EL (cell line): ENCODE measurements around the gene CPEB4.

ENCODE experiments used
- DNase-seq: peaks from one replicate; pipeline ENCODE4 v3.0.0-alpha.2; 2016

CPEB4 gene

GRCh38 chr5:173953528-173954090 is 65.5 kb downstream of the CPEB4 start:
- DNase-seq = peak; percentile 76

GRCh38 chr5:173954671-173955521 is 66.7 kb downstream of the CPEB4 start:
- peak; percentile 74 for DNase-seq

GRCh38 chr5:173960986-173961385 is 72.8 kb downstream of the CPEB4 start:
- DNase-seq = no peak

DNA sequence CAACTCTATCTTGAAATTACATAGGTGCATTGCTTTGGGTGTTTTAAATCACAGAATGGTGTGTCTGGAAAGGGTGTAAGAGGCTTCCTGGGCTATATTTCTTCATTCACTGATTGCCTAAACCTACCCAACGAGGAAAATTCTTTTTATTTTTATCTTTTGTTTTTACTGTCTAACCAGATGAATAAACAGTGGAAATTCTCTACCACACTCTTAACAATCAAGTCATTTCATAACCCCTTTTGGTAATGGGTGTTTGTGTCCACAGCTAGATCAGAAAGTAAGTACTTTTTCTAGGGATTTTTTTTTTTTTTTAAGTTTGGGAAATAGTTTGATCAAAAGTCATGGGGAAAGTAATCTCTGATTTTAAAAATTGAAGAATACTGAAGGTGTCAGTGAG is 73.3 kb downstream of the CPEB4 start:
- DNase-seq = no peak

GRCh38 chr5:173962436-173962972 is 74.4 kb downstream of the CPEB4 start:
- no peak for DNase-seq

DNA sequence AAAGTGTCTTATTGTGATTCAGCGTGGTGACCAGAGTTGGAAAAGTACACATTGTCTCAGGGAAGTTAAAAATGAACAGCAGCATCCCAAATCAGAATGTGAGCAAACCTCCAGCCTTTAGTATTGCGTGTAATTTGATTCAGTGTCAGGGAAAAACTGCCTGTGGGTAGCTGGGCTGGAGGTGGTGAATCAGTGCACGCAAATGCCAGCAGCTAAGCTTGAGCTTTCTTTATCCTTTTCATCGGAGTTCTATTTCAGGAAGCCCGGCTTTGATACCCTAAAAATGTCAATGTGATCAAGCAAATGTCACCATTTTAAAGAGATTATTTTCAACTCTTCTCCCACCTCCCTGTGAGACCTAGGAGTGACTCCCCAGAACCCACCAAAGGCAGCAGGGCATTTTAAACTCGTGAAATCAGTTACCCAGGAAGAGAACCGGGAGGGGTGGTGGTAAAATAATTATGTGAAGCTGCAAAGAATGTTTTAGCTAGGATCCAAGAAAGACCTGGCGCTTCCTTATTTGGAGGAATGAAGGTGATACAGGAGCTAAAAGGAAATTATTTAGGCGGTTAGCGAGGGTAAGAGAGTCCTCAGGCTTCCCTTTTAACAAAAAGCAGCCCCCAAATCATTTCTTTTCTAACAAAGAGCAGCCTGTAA is 75.2 kb downstream of the CPEB4 start:
- DNase-seq = peak; percentile 69

GRCh38 chr5:173963867-173964441 is 75.8 kb downstream of the CPEB4 start:
- DNase-seq = peak; percentile 26

DNA sequence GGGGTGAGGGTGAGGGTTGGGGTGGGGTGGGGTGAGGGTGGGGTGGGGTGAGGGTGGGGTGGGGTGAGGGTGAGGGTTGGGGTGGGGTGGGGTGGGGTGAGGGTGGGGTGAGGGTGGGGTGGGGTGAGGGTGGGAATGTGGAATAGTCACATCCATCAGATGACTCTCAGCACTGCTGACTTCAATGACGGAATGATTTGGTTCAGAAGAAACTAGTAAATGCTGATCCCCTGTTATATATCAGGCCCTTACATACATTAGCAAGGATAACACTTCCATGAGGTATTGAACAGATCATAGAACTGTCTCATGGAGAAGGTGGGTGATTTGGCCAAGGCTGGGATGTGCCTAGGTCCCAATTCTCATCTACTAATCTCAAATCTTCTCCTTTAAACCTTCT is 76.4 kb downstream of the CPEB4 start:
- no peak for DNase-seq

DNA sequence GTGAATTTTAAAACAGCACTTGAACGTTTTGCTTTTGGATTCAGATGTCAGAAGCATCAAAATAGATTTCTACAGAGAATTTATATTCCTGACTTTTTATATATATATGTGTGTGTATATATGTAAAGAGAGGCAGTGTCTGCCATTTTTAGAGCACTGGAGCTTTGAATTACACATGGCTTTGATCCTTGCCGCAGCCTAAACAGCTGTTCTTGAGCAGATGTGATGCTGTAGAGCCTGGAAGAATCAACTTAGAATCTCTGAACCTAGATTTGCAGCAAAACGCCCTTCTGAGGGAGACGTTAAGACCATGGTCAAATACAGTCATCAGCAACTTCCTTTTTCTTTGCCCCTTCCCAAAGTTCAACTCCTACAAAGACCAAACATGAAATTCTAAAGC is 79.1 kb downstream of the CPEB4 start:
- DNase-seq = no peak

DNA sequence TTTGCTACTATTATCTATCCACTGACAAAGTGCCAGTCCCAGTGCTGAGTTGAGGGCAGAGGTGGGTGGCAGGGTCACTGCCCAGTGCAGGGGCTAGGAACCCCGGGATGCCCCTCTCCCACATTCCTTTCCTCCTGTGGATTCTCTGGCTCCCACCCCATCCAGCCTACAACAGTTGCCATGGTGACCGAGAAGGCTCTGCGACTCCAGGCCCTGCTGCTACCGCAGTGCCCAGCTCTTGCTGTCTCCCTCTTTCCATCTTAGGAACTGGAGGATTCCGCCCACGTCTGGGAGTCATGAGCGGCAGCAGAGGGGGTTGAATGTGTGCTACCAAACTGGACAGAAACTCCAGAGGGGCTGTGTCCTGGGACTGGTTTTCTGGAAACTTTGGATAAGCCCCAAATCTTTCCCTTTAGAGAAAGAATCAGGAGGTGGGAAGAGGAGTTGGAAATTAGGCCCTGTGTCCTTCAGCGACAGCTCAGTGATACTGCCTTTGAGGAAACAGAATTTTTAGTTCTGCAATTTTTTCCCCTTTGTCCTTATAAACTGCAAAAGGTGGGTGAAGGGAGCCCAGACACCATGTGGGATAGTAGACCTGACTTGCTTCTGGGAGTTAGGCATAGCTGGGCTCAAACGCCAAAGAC is 80.1 kb downstream of the CPEB4 start:
- DNase-seq = no peak

DNA sequence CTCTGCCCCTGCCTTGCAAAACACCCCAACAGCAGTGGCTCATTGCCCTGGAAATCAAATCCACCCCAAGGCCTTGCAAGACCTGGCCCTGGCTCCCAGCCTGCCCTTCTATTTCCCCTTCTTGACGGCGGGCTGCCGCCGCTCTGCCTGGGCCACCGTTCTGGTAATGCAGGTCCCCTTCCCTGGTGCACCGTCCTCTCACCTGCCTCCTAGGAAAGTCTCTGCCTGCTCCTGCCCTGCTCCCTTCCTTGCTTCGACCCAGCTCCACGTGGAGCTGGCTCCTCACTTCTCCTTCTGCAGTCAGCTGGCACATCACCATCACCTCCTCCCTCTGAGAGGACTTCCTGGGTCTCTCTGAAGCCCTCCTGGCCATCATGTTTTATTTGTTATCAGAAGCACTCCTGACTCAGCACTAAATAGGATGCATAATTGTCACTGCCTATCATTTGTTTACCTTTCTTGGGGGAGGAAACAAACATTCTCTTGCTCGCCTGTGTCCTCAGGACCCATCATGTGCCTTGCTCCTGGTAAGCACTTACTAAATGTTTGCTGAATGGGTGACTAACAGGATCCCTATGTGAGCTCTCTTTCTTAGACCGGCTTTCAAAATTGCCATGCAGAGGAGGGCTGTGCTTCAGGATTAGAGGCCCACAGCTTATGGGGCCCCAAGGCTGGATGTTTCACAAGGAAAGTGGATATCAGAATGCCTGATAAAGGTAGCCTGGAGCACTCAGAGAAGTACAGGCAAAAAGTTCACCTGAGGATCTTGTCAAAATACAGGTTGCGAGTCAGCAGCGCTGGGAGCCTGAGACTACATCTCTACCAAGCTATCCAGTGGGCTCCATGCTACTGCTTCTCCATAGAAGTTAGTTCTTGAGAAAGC is 81.3 kb downstream of the CPEB4 start:
- peak; percentile 59 for DNase-seq

DNA sequence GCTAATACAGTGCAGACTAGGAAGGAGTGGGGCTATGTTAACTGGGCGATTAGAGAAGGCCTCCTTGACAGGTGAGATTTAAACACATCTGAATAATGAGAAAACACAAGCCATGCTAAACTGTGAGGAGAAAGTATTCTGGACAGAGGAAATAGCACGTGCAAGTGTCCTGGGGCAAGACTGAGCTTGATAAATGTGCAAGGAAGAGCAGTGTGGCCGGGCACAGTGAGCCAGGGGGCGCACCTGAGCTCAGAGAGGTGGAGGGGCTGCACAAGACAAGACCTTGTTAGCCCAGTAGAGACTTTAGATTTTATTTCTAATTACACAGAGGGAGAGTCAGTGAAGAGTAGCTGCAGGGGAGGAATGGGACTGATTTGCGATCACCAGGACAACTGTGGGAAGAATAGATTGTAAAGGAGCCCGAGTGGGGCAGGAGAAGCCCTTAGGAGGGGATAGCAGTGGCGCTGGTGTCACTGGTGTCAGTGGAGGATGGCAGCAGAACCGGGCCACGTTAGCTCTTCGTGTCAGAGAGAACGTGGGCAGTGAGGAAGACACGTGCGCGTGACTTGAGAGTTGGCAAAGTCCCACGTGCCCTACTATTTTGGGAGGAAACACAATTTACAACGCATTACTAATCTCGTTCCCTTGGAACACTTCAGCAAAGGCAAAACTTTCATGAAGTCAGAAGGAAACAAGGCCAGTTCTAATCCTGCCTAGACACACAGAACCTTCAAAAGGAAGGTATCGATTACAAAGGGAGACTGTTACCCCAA is 82.9 kb downstream of the CPEB4 start:
- DNase-seq = no peak

- DNase-seq = no peak
Observed at GRCh38 chr5:173971681-173972345, 83.7 kb downstream of the CPEB4 start.

DNA sequence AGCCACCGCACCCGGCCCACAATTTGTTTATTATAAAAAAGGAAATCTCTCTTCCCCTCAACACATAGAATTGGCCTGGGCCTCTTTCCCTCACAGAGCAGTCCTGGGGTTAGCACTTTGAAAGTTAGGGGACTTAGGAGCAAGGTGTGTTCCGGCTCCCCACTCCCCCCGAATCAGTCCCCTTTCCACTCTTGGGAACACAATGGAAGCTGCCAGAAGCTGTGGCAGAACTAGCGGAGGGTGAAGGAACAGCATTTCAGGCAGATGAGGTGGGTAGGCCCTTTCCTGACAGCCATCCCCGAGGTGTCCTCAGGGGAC is 84.4 kb downstream of the CPEB4 start:
- DNase-seq = no peak

- peak; percentile 84 for DNase-seq
Observed at GRCh38 chr5:173972925-173973615, 84.9 kb downstream of the CPEB4 start.

GRCh38 chr5:173973616-173973969 is 85.4 kb downstream of the CPEB4 start:
- no peak for DNase-seq

DNA sequence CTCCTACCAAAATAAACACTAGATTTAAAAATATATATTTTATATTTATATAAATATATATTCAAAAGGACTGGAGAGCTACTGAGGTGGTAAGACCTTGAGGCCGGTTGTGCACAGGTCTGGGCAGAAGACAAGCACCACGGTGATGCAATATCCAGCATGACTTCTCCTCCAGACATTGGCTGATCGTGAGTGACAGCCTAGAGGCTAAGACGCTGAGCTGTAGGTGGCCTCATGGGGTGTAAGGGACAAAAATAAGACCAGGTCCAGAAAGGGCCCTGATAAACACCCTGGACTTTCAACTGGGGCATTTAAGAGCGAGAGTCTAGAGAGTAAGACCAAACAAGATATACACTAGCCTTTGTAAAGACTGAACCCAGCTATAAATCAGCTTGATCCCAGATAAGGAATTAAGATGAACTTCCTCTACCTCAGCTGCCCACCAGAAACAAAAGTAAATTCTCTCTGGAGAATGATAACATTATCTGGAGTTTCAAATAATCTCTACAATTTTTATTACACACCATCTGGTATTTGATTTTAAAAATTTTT is 86.6 kb downstream of the CPEB4 start:
- no peak for DNase-seq

DNA sequence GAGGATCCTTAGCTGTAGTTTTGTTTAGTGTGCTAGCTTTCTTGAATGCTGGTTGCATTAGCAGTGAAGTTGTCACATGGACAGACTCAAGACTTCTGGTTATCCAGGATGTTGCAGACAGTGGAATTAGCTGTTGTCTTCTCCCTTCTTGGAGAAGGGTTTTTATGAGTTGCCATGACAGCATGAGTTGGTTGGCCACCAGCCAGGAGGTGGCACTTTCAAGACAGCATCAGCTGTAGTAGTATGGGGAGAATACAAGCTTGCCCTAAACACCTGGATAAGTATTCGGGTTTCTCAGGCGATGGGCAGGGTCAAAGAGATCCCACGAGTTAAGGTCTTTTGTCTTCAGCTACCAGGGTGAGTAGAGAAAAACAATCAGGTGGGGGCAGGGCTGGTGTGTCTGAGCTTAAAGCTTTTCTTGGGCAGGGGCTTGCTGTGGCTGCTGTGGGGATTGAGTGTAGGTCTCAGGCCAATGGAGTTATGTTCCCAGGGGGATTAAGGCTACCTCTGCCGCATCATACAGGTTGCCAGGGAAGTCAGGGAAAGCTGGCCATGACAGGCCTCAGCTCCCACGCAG is 93.1 kb downstream of the CPEB4 start:
- no peak for DNase-seq

DNA sequence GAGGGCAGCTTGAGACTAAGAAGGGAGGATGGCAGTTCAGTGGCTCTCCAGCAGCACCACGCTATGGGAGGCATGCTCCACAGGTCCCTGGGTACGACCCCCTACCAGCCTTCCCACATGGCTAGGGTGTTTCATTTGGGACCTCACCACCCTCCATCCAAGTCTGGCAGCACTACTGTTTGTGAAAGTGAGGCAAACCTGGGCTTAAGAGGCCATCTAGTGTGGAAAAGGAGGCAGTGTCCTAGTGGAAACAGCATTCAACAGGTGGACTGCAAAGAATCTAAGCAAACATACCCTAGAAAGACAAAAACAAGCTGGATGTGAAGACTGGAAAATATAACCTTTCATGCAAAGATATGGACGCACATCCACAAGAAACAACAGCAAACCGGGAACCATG is 96.1 kb downstream of the CPEB4 start:
- DNase-seq = peak; percentile 26
